GM23248 (cell line): Measurements from ENCODE around the gene NTPCR.

Experiments
- EZH2 ChIP-seq: fragments of 200-600 bp; sonication (generic); IDR thresholded peaks from 2 replicates; pipeline ENCODE4 v1.6.1; 2018; ENCODE audit warnings: antibody characterized with exemption, mild to moderate bottlenecking; ENCODE audit not compliant: insufficient read depth, poor library complexity, severe bottlenecking
- EZH2phosphoT487 ChIP-seq: fragments of 200-600 bp; sonication (generic); IDR thresholded peaks from 2 replicates; pipeline ENCODE4 v1.6.1; 2018; ENCODE audit warnings: antibody characterized with exemption, moderate library complexity, mild to moderate bottlenecking, low read depth; ENCODE audit not compliant: insufficient read depth

DNA sequence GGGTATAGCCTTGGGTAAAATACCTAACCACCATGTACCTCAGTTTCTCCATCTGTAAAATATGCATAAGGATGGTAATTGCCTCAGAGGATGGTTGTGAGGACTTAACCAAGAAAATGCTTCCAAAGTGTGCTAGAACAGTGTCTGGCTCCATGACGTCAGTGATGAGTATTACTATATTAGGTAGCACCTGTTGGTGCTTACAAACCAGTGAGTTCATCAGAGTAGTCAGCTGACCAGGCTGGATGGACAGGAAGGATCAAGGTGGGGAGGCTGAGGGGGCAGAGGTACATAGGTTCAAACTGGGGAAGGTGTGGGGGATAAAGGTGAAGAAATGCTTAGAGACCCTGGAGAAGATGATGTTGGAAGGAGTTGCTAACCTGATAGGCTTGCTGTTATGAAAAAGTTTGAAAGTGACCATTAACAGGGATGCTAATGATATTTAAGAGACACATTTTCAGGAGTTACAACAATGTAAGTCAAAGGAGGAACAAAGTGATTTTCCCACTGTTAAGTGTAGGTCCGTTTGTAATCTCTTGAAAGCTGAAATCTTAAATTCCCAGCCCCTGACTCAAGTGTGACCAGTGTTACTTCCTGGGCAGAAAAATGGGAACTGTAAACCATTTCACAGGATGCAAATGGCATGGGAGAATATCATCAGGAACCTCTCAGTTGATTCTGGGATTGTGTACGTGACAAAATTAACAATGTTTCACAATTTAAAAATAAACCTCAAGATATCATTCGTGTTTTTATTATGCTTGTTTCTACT lies 4.4 kb downstream of the NTPCR start:
- TF ChIP-seq EZH2 (no peak), EZH2phosphoT487 (no peak)
